Measurements from ENCODE around the gene HLF. TPM values are rescaled to one million over a fixed set of nuclear protein-coding genes. Genes with fewer than 3 reads are reported as not detected.

HLF gene
- total RNA-seq, 3 donors from 2014 or later, result 11.8 to 21.4 (median 13.4) TPM

DNA sequence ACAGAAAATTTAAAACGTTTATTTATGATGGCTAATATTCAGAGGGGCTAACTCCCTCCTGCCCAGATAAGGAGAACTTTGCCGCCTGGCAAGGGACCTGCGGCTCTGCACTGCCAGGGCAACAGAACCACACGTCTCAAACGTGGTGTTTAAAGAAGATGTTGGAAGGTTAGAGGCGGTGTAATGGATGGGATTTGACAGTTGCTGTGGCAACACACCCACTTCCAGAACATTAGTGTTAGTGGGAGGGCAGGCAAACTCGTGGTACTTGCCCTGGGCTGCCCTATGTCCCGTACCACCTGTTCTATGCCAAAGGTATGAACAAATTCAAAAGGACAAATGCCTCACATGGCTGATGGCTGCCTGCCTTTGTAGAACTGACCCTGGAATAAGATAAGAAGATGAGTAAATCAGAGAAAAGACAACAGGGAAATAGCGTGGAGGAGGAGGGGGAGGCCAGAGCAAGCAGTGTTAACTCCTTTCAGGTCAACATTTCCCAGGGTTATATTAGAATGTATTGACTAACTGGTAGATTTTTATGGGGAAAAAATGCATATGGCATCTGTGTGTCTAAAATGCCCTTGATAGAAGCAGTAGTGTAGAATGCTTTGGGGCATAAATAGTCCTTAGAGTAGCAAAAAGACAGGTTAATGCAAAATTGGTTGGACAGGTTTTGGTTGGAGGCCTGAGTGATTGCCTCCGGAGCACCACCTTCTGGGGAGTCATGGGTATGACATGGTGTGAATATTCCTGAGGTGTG, 30.8 kb downstream of the HLF start:
- H3K27ac ChIP-seq, result peak overlapping the region; percentile 1 to 40
- intact Hi-C loops (cut with DNase I; ENCODE audit: low total_unique reads), result no loop called here
- no peaks in the 10 kb centered on the region for H3K9me3 ChIP-seq
- H3K36me3 ChIP-seq, result no peaks in the 10 kb centered on the region
- no peak overlapping the region for H3K4me3 ChIP-seq
- peak in 1 of 2 donors; percentile 64 for DNase-seq (ENCODE audit: low spot score in 2 of 2)
- H3K4me1 ChIP-seq, result peaks cover 0 to 4% of the 10 kb centered on the region in 2 donors
- TF ChIP-seq POLR2A (IDR thresholded peaks at IDR 0.05), result no peak
- TF ChIP-seq, protein P1, sequence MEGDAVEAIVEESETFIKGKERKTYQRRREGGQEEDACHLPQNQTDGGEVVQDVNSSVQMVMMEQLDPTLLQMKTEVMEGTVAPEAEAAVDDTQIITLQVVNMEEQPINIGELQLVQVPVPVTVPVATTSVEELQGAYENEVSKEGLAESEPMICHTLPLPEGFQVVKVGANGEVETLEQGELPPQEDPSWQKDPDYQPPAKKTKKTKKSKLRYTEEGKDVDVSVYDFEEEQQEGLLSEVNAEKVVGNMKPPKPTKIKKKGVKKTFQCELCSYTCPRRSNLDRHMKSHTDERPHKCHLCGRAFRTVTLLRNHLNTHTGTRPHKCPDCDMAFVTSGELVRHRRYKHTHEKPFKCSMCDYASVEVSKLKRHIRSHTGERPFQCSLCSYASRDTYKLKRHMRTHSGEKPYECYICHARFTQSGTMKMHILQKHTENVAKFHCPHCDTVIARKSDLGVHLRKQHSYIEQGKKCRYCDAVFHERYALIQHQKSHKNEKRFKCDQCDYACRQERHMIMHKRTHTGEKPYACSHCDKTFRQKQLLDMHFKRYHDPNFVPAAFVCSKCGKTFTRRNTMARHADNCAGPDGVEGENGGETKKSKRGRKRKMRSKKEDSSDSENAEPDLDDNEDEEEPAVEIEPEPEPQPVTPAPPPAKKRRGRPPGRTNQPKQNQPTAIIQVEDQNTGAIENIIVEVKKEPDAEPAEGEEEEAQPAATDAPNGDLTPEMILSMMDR (IDR thresholded peaks at IDR 0.05), result peak; percentile 73 to 85 (median 77)
- no peaks in the 10 kb centered on the region for H3K27me3 ChIP-seq

- Histone ChIP-seq H3K27me3 (no peaks in the 10 kb centered on the region), H3K4me1 (peaks cover 0 to 4% of the 10 kb centered on the region in 2 donors), H3K27ac (no peak overlapping the region), H3K36me3 (no peaks in the 10 kb centered on the region), H3K9me3 (no peaks in the 10 kb centered on the region), H3K4me3 (no peak overlapping the region)
- TF ChIP-seq POLR2A (IDR thresholded peaks at IDR 0.05) (no peak), POLR2AphosphoS5 (IDR thresholded peaks at IDR 0.05) (no peak)
- TF ChIP-seq, protein P1 (IDR thresholded peaks at IDR 0.05), result no peak
- intact Hi-C loops (cut with DNase I; ENCODE audit: low total_unique reads), result no loop called here
- DNase-seq (ENCODE audit: low spot score in 2 of 2), result no peak
These were observed 31.5 kb downstream of the HLF start for GRCh38 chr17:55296171-55296695.

DNA sequence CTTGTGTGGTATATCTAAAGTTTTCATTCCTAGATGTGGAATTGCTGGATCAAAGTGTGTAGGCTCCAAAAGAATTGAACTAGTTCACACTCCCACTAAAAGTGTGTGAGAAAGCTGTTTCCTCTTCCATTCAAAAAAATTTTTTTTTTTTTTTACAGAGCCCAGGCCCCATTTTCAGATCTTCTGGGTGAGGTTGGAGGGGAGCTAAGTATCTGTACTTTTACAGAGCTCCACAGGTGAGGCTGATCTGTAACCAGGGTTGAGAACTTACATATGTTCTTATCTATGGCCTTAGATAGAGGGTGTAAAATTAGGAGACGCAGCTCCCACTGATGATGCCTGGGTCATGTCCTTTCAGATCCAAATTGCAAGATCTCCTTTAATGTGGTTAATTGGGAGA, 31.9 kb downstream of the HLF start:
- intact Hi-C loops (cut with DNase I; ENCODE audit: low total_unique reads), result no loop called here
- Histone ChIP-seq H3K27ac (no peak overlapping the region), H3K4me3 (no peak overlapping the region), H3K27me3 (no peaks in the 10 kb centered on the region), H3K36me3 (no peaks in the 10 kb centered on the region), H3K9me3 (no peaks in the 10 kb centered on the region), H3K4me1 (peaks cover 0 to 4% of the 10 kb centered on the region in 2 donors)
- DNase-seq (ENCODE audit: low spot score in 2 of 2), result no peak
- TF ChIP-seq, protein P1 (IDR thresholded peaks at IDR 0.05), result no peak

- Histone ChIP-seq H3K27ac (no peak overlapping the region), H3K4me3 (no peak overlapping the region), H3K9me3 (no peaks in the 10 kb centered on the region), H3K36me3 (no peaks in the 10 kb centered on the region), H3K4me1 (peaks cover 0 to 4% of the 10 kb centered on the region in 2 donors), H3K27me3 (no peaks in the 10 kb centered on the region)
- TF ChIP-seq, protein P1 (IDR thresholded peaks at IDR 0.05), result no peak
- no peak for TF ChIP-seq POLR2A (IDR thresholded peaks at IDR 0.05)
- TF ChIP-seq POLR2AphosphoS5 (IDR thresholded peaks at IDR 0.05), result no peak
- intact Hi-C loops (cut with DNase I; ENCODE audit: low total_unique reads), result no loop called here
- DNase-seq (ENCODE audit: low spot score in 2 of 2), result no peak
These were observed 33.5 kb downstream of the HLF start for GRCh38 chr17:55298111-55298730.

DNA sequence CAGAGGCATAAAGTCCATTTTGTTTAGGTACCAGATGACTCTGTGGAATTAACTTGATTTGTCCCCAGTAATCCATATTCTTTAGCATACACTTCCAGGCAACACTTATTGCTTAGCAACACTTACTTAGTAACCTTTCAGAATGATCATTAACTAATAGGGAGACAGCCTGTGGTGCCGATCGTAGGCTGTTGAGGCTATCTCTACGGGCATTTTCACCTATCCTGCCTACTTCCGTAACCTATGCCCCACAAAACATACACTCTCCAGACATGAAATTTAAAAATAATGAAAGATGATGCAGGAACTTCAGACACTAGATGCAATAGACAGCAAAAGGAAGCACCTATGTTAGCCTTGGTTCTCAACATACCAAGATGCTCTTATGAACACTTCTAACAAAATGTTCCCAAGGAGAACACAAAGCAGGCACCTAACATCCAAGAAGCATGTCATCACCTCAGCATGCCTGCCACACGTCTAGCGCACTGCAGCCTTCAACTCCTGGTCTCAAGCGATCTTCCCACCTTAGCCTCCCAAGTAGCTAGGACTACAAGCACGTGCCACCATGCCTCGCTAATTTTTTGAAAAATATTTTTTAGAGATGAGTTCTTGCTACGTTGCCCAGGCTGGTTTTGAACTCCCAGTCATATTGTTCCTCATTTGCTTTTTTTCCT, 34.5 kb downstream of the HLF start:
- DNase-seq (ENCODE audit: low spot score in 2 of 2), result no peak
- Histone ChIP-seq H3K27me3 (no peaks in the 10 kb centered on the region), H3K4me3 (no peak overlapping the region), H3K27ac (no peak overlapping the region), H3K36me3 (no peaks in the 10 kb centered on the region), H3K4me1 (peaks cover 0 to 4% of the 10 kb centered on the region in 2 donors), H3K9me3 (no peaks in the 10 kb centered on the region)
- intact Hi-C loops (cut with DNase I; ENCODE audit: low total_unique reads), result no loop called here
- TF ChIP-seq POLR2AphosphoS5 (IDR thresholded peaks at IDR 0.05) (no peak), POLR2A (IDR thresholded peaks at IDR 0.05) (no peak)
- TF ChIP-seq, protein P1 (IDR thresholded peaks at IDR 0.05), result no peak
